Loucy (cell line): Measurements from ENCODE around the gene ARHGAP6.

Experiments used
- EZH2phosphoT487 ChIP-seq: fragments of 200-600 bp; IDR thresholded peaks from 2 replicates; pipeline ENCODE4 v1.6.1; 2018; ENCODE audit warnings: antibody characterized with exemption, mild to moderate bottlenecking, moderate library complexity, borderline replicate concordance
- TF ChIP-seq, protein P1 (sequence below): fragments of 200-600 bp; sonication (generic); conservative IDR thresholded peaks from 2 replicates; pipeline ENCODE4 v1.5.1; 2014; ENCODE audit warnings: mild to moderate bottlenecking, antibody characterized with exemption, low read length

DNA sequence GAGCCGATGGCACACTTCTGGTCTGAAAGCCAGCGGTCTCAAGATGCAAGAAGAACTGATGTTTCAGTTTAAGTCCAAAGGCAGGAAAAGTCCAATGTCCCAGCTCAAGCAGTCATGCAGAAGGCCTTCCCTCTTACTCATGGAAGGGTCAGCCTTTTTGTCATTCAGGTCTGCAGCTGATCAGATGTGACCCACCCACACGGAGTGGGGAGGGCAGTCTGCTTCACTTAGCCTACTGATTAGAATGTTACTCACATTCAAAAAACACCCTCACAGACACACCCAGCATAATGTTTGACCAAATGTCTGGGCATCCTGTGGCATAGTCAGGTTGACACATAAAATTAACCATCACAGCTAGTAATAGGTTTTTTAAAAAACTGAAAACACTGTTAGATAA lies 548.0 kb downstream of the ARHGAP6 start:
- TF ChIP-seq, protein P1, sequence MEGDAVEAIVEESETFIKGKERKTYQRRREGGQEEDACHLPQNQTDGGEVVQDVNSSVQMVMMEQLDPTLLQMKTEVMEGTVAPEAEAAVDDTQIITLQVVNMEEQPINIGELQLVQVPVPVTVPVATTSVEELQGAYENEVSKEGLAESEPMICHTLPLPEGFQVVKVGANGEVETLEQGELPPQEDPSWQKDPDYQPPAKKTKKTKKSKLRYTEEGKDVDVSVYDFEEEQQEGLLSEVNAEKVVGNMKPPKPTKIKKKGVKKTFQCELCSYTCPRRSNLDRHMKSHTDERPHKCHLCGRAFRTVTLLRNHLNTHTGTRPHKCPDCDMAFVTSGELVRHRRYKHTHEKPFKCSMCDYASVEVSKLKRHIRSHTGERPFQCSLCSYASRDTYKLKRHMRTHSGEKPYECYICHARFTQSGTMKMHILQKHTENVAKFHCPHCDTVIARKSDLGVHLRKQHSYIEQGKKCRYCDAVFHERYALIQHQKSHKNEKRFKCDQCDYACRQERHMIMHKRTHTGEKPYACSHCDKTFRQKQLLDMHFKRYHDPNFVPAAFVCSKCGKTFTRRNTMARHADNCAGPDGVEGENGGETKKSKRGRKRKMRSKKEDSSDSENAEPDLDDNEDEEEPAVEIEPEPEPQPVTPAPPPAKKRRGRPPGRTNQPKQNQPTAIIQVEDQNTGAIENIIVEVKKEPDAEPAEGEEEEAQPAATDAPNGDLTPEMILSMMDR, result no peak
- no peak for TF ChIP-seq EZH2phosphoT487
